GM12865 (cell line): ENCODE data around the gene MKI67.
A peak's percentile ranks its signal among the peaks of the same experiment; 100 is the strongest.
"Not testable (repeated sequence)": the region's sequence is repeated elsewhere in the genome, so short reads cannot be mapped to it uniquely, and the experiment has no call there.

Experiments
- DNase-seq: peaks from one replicate; pipeline ENCODE4 v3.0.0; 2010; ENCODE audit warnings: low read depth
- H3K4me3 ChIP-seq: 2 replicates; pipeline ENCODE4 v1.5.1; 2011; ENCODE audit warnings: mild to moderate bottlenecking, low read depth, low read length, control low read depth
- CTCF ChIP-seq: IDR thresholded peaks from 2 replicates; pipeline ENCODE4 v1.5.1; 2011; ENCODE audit warnings: low read length, control low read depth, low read depth, inconsistent platforms; ENCODE audit not compliant: insufficient read depth; ENCODE audit errors: missing control alignments

MKI67 gene

GRCh38 chr10:128125944-128126764, at the start of gene MKI67:
Gene MKI67, minus strand, starts transcription at chr10:128126423. Its CDS starts 756 bp downstream, at chr10:128125667.
- DNase-seq: peak; percentile 96
- H3K4me3 ChIP-seq: peak within 1 kb of the TSS; percentile 98
- no peak for TF ChIP-seq CTCF

- TF ChIP-seq CTCF: no peak
- no peak overlapping the region for H3K4me3 ChIP-seq
- DNase-seq: no peak
Observed at GRCh38 chr10:128174581-128175559, 48.6 kb upstream of the MKI67 start.

- no peak overlapping the region for H3K4me3 ChIP-seq
- TF ChIP-seq CTCF: no peak
- no peak for DNase-seq
Observed at GRCh38 chr10:128173386-128173785, 47.2 kb upstream of the MKI67 start.

GRCh38 chr10:128172756-128173155, 46.5 kb upstream of the MKI67 start:
- H3K4me3 ChIP-seq: no peak overlapping the region
- no peak for TF ChIP-seq CTCF
- no peak for DNase-seq

GRCh38 chr10:128169811-128170379, 43.7 kb upstream of the MKI67 start:
- no peak for DNase-seq
- H3K4me3 ChIP-seq: no peak overlapping the region
- no peak for TF ChIP-seq CTCF

GRCh38 chr10:128167926-128168520, 41.8 kb upstream of the MKI67 start:
- no peak overlapping the region for H3K4me3 ChIP-seq
- no peak for DNase-seq
- no peak for TF ChIP-seq CTCF

GRCh38 chr10:128167123-128167522, 40.9 kb upstream of the MKI67 start:
- not testable (repeated sequence) for H3K4me3 ChIP-seq, DNase-seq
